Measurements from ENCODE around the gene PAXX.
A peak's percentile ranks its signal among the peaks of the same experiment; 100 is the strongest.
"Not testable (repeated sequence)": the region's sequence is repeated elsewhere in the genome, so short reads cannot be mapped to it uniquely, and the experiment has no call there.

PAXX gene

DNA sequence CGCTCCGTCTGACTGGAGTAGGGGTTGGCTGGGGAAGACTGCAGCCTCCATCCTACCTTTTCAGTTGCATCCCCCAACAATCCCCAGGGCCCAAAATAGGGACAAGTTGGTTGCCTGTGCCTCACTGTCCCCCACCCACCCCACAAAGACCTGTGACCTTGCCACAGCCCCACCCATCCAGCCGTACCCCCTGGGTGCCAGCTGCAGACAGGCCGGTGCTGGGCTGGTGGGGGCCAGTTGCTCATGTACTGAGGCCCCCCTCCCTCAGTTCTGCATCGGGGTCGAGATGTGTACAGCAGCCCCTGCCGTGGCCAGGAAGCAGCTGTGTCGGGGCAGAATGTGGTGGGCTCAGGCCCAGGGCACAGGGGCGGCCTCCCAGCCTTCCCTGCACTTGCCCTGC is 9.1 kb upstream of the PAXX start:
- DNase-seq, result no peak

DNA sequence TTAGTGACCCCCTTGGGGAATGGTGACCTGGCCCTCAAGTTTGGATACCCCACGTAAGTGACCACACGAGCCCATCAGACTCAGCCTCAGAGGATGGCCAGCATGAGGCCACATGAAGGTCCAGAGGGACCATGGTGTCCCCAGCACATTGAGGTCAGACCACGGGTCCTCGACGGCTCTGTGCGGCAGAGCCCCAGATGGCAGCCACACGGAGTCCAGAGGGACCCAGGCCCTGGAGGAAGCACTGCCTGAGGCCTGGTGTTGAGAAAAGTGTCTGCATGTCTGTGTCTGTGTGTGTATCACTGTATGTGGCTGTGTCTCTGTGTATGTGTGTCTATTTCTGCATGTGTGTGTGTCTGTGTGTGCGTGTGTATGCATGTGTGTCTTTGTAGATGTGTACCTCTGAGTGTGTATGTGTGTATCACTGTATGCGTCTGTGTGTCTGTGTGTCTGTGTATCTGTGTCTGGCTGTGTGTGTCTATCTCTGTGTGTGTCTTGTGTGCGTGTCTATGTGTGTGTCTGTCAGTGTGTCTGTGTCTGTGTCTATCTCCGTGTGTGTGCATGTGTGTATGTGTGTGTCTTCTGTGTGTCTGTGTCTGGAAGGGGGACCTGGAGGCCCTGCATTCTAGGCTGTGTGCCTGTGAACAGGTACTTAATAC is 8.4 kb upstream of the PAXX start:
- DNase-seq, result no peak

GRCh38 chr9:136984464-136985026 is 7.7 kb upstream of the PAXX start:
- DNase-seq, result no peak

GRCh38 chr9:136985027-136985602 is 7.1 kb upstream of the PAXX start:
- DNase-seq, result no peak

GRCh38 chr9:136985853-136986252 is 6.4 kb upstream of the PAXX start:
- no peak for DNase-seq

GRCh38 chr9:136988872-136989271 is 3.4 kb upstream of the PAXX start:
- DNase-seq, result no peak

DNA sequence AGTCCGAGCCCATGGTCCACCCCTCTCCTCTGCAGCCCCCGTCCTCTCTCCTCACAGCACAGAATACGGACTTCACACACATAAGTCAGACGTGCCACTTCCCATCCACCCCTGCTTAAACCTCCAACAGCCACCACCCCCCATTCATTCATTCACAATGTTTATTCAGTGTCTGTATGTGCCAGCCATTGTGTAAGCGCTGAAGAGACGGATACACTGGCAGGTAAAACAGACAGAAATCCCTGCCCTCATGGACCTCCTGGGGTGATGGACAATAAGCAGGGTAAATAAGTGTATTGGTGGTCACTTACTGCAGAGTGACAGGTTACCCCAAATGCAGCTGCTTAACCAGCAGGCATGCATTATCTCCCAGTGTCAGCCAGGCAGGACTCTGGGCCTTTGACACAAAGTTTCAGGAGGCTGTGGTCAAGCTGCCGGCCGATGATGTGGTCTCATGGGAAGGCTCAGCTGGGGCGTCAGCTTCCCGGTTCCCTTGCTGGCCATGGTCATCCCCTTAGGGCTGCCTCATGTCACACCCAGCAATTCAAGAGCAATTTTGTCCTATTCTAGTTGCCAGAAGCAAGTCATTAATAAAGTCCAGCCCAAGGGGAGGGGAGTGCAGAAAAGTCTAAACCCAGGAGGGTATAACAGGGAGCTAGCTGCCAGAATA is 1.8 kb upstream of the PAXX start:
- no peak for DNase-seq

DNA sequence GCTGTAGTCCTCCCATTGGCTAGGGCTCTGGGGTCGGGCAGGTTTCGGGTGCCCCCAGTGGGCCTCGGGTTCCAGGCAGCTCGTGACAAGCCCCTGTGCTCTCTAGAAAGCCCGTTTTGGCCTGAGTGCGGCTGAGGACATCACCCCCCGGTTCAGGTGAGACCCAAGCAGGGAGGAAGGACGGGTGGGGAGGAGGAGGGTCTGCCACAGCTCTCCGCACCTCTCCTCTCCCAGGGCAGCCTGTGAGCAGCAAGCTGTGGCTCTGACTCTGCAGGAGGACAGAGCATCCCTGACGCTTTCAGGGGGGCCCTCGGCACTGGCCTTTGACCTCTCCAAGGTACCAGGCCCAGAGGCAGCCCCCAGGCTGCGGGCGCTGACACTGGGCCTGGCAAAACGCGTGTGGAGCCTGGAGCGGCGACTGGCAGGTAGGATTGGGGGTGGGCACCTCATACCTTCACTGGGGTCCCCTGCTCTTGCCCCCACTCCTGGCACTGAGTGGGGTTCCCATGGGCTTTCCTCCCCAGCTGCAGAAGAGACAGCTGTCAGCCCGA is 672 bp downstream of the PAXX start:
- DNase-seq, result no peak

GRCh38 chr9:136994180-136994887 is 2.1 kb downstream of the PAXX start:
- DNase-seq, result no peak

DNA sequence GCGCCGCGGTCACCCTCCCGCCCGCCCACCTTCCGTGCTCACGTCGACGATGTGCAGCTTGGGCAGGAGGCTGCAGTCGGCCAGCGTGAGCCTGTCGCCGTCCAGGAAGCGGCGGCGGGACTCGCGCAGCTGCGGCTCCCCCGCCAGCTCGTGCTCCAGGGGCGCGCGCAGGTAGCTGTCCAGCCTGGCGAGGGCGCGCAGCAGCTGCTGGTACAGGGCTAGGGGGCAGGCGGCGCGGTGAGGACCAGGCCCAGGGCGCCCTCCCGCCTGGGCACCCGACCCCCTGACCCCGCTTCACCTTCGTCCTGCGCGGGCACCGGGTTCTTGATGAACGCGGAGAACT is 2.6 kb downstream of the PAXX start:
- no peak for DNase-seq

DNA sequence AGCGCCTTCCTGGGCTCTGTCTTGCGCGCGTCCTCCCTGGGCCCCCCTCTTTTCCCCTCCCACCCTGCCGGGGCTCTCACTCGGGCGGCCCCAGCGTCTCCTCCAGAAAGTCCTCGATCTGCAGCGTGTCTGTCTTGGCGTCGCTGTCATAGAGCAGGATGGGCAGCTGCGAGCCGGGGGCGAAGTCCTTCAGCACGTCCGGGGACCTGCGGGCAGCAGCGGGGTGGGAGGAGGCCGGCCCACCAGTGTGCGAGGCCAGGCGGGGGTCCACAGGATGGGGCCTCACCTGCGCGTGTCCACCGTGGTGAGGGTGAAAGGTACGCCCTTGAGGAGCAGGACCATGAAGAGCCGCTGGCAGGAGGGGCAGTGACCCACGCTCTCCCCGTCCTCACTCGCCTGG is 3.1 kb downstream of the PAXX start:
- no peak for DNase-seq

GRCh38 chr9:136995772-136996311 is 3.6 kb downstream of the PAXX start:
- DNase-seq, result no peak

DNA sequence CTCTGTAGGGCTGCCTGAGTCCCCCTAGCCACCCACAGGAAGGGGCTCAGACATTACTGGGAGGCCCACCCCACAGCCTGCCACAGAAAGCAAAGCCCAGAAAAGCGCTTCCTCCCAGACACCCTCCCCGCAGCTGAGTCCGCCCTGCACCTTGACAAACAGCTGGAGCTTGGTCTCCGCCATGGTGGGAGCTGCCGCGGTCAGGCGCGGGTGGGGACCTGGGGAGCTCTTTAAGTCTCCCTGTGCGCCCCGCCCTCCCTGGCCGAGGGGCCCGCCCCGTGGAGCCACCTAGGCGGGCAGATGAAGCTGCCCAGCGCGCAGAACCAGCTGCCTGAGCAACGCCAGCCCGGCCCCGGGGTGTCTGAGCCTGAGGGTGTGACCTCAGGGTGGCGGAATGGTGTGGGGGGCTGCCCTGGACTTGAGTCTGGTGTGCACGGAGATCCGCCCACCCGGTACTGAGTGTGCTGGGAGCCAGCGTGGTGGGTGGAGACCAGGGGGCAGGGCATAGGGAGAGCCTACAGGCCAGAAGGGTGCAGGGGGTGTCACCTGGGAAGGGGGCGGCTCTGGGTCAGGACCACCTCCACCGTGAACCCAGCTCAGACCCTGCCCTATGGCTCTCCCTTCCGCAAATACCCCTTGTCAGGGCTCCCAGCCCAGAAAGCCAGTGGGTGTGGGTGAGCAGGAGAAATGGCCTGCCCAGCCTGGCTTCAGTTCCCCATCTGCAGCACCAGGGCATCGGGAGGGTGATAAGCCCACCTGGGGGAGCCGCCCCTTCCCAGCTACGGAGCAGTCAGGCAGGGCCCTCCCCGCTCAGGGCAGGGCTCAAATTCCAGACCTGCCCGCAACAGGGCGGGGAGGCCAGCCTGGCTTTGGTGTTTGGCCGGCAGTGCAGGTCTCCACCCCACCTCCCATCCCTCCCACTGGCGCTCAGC is 4.4 kb downstream of the PAXX start, which contains the start of gene CLIC3:
Gene CLIC3, minus strand, starts transcription at position 208 of the 932 bp plus-strand sequence. Its CDS starts 25 bp downstream, at position 183.
- peak; percentile 11 for DNase-seq

- DNase-seq, result no peak
These were observed 5.1 kb downstream of the PAXX start for GRCh38 chr9:136997371-136997770.

- DNase-seq, result no peak
These were observed 5.6 kb downstream of the PAXX start for GRCh38 chr9:136997830-136998234.

- peak; percentile 92 for DNase-seq
These were observed 8.1 kb downstream of the PAXX start for GRCh38 chr9:137000177-137000930.

DNA sequence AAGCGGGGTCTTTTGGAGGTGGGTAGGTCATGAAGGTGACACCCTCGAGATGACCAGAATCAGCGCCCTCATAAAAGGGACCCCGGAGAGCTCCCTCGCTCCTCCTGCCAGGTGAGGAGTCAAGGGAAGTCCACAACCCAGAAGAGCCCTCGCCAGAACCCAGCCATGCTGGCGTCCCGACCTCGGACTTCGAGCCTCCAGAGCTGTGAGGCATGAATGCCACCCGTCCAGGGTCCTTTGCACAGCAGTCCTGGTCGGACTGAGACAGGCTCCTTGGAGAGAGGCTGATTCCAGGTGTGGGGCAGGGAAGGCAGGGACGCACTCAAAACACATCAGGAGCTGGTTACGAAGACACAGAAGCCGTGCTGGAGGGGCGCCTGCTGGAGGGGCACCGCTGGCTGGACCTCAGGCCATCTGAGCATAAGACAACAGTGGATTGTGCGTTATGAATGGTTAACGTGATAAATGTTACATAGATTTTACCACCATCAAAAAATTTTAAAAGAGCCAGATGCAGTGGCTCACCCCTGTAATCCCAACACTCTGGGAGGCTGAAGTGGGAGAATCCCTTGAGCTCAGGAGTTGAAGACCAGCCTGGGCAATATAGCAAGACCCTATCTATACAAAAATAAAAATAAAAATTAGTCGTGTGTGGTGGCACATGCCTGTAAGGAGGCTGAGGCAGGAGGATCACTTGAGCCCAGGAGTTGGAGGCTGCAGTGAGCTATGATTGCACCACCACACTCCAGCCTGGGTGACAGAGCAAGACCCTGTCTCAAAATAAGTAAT is 9.8 kb downstream of the PAXX start:
- DNase-seq, result no peak

DNA sequence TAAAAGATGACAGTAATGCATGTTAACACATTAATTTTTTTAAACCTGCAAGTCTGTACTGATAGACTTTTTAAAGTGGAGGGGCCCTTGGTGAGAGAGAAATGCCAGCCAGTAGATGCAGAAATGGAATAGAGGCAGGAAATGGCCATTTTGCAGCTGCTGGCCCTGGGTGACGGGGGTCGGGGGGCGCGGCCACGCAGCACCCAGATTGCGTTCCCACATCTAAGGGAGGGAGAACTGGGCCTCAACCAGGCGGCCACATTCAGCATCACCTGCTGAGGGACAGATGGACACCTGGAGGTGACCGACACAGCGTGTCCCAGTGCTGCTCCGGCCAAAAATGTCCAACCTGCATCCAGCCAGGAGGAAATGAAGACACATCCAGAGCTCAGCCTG is 10.4 kb downstream of the PAXX start:
- no peak for DNase-seq

GRCh38 chr9:137004285-137004684 is 12.1 kb downstream of the PAXX start:
- not testable (repeated sequence) for DNase-seq
